K562 (cell line): ENCODE data around the gene MTG2. TPM values are rescaled to one million over a fixed set of nuclear protein-coding genes. Genes with fewer than 3 reads are reported as not detected.

Experiments
- CBFA2T2 ChIP-seq: fragments of 450-650 bp; conservative IDR thresholded peaks from 2 replicates; pipeline ENCODE4 v1.6.1; 2017; ENCODE audit warnings: mild to moderate bottlenecking
- CXXC5 ChIP-seq: fragments of 250-450 bp; sonication (Bioruptor Pico); IDR thresholded peaks from 2 replicates; pipeline ENCODE4 v1.8.0; 2022; ENCODE audit warnings: inconsistent platforms, mild to moderate bottlenecking, moderate library complexity
- ESRRB ChIP-seq: fragments of 250-450 bp; sonication (Bioruptor Pico); IDR thresholded peaks from 2 replicates; pipeline ENCODE4 v1.5.0; 2020; ENCODE audit warnings: mild to moderate bottlenecking, moderate library complexity, borderline replicate concordance
- ETV6 ChIP-seq, 3 experiments: fragments of 150-350 bp in 1 of 3; sonication (generic) in 1 of 3; formaldehyde crosslinking in 1 of 3; IDR thresholded peaks; 2 replicates each; pipeline versions ENCODE4 v1.6.1 to v1.8.0; 2014 to 2022; ENCODE audit warnings: borderline replicate concordance in 2 of 3, low read depth in 2 of 3, antibody characterized with exemption in 1 of 3, low read length in 1 of 3, mild to moderate bottlenecking in 1 of 3, missing genetic modification reagents in 1 of 3
- GTF2F1 ChIP-seq: IDR thresholded peaks from 2 replicates; pipeline ENCODE4 v1.6.1; 2011; ENCODE audit warnings: low read depth, low read length, improper control_type of control experiment
- NFIX ChIP-seq: fragments of 250-450 bp; sonication (Bioruptor Pico); IDR thresholded peaks from 2 replicates; pipeline ENCODE4 v1.4.0; 2020; ENCODE audit warnings: low read depth, mild to moderate bottlenecking, moderate library complexity
- POLR3G ChIP-seq: IDR thresholded peaks from 2 replicates; pipeline ENCODE4 v1.6.1; 2011; ENCODE audit not compliant: insufficient read length, insufficient replicate concordance; ENCODE audit errors: extremely low read depth
- PURB ChIP-seq: sonication (generic); formaldehyde crosslinking; IDR thresholded peaks from 2 replicates; pipeline ENCODE4 v1.9.0; 2021; ENCODE audit warnings: low read depth, mild to moderate bottlenecking, missing genetic modification reagents
- RFX1 ChIP-seq: fragments of 450-650 bp; IDR thresholded peaks from 2 replicates; pipeline ENCODE4 v1.6.1; 2016; ENCODE audit warnings: mild to moderate bottlenecking, moderate library complexity
- RFX5 ChIP-seq: IDR thresholded peaks from 2 replicates; pipeline ENCODE4 v1.6.1; 2011; ENCODE audit warnings: low read depth, mild to moderate bottlenecking, improper control_type of control experiment, low read length
- polyA plus RNA-seq, 8 experiments: library from polyadenylated mRNA; depleted of rRNA in 4 of 8; stranded (reverse) in 5 of 8; unstranded in 3 of 8; fragments of >200 nt; fragmentation: Nextera tagmentation in 2 of 8; fragmentation: Illumina TruSeq in 1 of 8; extraction: Ambion mirVana in 2 of 8; extraction: Trizol in 1 of 8; gene quantifications; 2 replicates each; pipeline versions ENCODE4 v1.2.1 to v1.2.3, GENCODE V29; 2011 to 2014; ENCODE audit warnings: inconsistent platforms in 1 of 8, missing spikeins in 1 of 8
- total RNA-seq, 7 experiments: library from RNA; depleted of rRNA in 6 of 7; stranded (reverse); fragments of >200 nt in 6 of 7; fragmentation: Illumina TruSeq in 2 of 7; extraction: Trizol in 2 of 7; gene quantifications; 2 replicates each; pipeline versions ENCODE4 v1.2.1 to v1.2.3, GENCODE V29; 2011 to 2021; ENCODE audit warnings: low replicate concordance in 1 of 7
- TF ChIP-seq, protein P1 (sequence below): fragments of 200-600 bp; sonication (generic); IDR thresholded peaks from one replicate; pipeline ENCODE4 v1.6.1; 2012; ENCODE audit warnings: mild to moderate bottlenecking, low read depth, low read length, inconsistent platforms
- TF ChIP-seq, protein P2 (sequence below): fragments of 450-650 bp; conservative IDR thresholded peaks from 2 replicates; pipeline ENCODE4 v1.6.1; 2016; ENCODE audit warnings: missing genetic modification characterization, low read depth, mild to moderate bottlenecking, control low read depth, missing compliant biosample characterization
- TF ChIP-seq, protein P3 (sequence below): sonication (generic); IDR thresholded peaks from 2 replicates; pipeline ENCODE4 v1.6.1; 2016

The MTG2 gene
- total and polyA plus RNA-seq, 9 of the 15 experiments (the other 6 are each of a cell fraction or from before 2014, with no cell fraction given): 8.7 to 67.5 (median 44.5) TPM

DNA sequence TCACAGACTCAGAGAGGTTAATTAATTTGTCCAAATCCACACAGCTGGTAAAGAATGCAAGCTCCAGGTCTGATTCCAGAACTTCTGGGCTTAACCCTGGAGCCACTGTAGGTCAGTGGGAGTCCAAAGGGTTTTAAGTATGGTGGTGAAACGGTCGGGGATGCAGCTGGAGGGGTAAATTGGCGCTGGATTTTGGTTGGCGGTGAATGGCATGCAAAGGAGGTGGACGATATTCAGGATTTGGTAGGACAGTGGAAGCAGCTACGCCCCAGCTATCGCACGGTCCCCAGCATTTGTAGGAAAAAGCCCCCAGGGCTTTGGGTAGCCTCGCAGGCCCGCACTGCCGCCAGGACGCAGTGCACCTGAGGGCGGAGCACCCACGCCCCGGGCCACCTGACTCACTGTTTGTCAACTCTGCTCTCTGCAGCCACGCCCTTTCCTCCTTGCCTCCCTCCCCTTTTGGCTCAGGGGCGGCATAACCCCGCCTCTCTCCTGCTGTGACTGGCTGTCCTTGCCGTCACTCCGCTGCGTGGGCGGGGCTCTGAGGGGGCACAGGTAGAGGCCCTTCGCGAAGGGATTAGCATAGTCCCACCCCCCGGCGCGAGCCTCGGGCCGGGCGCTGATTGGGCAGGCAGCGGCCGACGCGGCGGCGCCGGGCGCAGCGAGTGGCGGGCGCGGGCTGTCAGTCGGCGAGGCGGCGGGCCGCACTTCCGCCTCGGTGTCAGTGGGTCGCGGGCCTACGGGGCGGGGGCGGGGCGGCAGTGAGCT, 55.2 kb downstream of the MTG2 start, which contains the start of gene OSBPL2 (continued):
- TF ChIP-seq, protein P1, sequence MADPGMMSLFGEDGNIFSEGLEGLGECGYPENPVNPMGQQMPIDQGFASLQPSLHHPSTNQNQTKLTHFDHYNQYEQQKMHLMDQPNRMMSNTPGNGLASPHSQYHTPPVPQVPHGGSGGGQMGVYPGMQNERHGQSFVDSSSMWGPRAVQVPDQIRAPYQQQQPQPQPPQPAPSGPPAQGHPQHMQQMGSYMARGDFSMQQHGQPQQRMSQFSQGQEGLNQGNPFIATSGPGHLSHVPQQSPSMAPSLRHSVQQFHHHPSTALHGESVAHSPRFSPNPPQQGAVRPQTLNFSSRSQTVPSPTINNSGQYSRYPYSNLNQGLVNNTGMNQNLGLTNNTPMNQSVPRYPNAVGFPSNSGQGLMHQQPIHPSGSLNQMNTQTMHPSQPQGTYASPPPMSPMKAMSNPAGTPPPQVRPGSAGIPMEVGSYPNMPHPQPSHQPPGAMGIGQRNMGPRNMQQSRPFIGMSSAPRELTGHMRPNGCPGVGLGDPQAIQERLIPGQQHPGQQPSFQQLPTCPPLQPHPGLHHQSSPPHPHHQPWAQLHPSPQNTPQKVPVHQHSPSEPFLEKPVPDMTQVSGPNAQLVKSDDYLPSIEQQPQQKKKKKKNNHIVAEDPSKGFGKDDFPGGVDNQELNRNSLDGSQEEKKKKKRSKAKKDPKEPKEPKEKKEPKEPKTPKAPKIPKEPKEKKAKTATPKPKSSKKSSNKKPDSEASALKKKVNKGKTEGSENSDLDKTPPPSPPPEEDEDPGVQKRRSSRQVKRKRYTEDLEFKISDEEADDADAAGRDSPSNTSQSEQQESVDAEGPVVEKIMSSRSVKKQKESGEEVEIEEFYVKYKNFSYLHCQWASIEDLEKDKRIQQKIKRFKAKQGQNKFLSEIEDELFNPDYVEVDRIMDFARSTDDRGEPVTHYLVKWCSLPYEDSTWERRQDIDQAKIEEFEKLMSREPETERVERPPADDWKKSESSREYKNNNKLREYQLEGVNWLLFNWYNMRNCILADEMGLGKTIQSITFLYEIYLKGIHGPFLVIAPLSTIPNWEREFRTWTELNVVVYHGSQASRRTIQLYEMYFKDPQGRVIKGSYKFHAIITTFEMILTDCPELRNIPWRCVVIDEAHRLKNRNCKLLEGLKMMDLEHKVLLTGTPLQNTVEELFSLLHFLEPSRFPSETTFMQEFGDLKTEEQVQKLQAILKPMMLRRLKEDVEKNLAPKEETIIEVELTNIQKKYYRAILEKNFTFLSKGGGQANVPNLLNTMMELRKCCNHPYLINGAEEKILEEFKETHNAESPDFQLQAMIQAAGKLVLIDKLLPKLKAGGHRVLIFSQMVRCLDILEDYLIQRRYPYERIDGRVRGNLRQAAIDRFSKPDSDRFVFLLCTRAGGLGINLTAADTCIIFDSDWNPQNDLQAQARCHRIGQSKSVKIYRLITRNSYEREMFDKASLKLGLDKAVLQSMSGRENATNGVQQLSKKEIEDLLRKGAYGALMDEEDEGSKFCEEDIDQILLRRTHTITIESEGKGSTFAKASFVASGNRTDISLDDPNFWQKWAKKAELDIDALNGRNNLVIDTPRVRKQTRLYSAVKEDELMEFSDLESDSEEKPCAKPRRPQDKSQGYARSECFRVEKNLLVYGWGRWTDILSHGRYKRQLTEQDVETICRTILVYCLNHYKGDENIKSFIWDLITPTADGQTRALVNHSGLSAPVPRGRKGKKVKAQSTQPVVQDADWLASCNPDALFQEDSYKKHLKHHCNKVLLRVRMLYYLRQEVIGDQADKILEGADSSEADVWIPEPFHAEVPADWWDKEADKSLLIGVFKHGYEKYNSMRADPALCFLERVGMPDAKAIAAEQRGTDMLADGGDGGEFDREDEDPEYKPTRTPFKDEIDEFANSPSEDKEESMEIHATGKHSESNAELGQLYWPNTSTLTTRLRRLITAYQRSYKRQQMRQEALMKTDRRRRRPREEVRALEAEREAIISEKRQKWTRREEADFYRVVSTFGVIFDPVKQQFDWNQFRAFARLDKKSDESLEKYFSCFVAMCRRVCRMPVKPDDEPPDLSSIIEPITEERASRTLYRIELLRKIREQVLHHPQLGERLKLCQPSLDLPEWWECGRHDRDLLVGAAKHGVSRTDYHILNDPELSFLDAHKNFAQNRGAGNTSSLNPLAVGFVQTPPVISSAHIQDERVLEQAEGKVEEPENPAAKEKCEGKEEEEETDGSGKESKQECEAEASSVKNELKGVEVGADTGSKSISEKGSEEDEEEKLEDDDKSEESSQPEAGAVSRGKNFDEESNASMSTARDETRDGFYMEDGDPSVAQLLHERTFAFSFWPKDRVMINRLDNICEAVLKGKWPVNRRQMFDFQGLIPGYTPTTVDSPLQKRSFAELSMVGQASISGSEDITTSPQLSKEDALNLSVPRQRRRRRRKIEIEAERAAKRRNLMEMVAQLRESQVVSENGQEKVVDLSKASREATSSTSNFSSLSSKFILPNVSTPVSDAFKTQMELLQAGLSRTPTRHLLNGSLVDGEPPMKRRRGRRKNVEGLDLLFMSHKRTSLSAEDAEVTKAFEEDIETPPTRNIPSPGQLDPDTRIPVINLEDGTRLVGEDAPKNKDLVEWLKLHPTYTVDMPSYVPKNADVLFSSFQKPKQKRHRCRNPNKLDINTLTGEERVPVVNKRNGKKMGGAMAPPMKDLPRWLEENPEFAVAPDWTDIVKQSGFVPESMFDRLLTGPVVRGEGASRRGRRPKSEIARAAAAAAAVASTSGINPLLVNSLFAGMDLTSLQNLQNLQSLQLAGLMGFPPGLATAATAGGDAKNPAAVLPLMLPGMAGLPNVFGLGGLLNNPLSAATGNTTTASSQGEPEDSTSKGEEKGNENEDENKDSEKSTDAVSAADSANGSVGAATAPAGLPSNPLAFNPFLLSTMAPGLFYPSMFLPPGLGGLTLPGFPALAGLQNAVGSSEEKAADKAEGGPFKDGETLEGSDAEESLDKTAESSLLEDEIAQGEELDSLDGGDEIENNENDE: no peak
- TF ChIP-seq PURB (CRISPR knock-in tag) (no peak), ETV6 (IDR thresholded peaks at IDR 0.05; ENCODE audit: borderline replicate concordance in 1 of 2, low read depth in 2 of 2, low read length in 1 of 2) (no peak), ETV6 (CRISPR knock-in tag; IDR thresholded peaks at IDR 0.05; ENCODE audit: borderline replicate concordance) (no peak), RFX1 (no peak), ESRRB (CRISPR knock-in tag) (no peak), RFX5 (no peak), POLR3G (no peak), CBFA2T2 (0 out of 2 replicates have a peak, but pooled peaks have one; percentile 7), NFIX (CRISPR knock-in tag) (no peak), CXXC5 (CRISPR knock-in tag) (peak; percentile 96), GTF2F1 (no peak)
- TF ChIP-seq, protein P2, sequence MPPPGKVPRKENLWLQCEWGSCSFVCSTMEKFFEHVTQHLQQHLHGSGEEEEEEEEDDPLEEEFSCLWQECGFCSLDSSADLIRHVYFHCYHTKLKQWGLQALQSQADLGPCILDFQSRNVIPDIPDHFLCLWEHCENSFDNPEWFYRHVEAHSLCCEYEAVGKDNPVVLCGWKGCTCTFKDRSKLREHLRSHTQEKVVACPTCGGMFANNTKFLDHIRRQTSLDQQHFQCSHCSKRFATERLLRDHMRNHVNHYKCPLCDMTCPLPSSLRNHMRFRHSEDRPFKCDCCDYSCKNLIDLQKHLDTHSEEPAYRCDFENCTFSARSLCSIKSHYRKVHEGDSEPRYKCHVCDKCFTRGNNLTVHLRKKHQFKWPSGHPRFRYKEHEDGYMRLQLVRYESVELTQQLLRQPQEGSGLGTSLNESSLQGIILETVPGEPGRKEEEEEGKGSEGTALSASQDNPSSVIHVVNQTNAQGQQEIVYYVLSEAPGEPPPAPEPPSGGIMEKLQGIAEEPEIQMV (tag): no peak
- TF ChIP-seq, protein P3, sequence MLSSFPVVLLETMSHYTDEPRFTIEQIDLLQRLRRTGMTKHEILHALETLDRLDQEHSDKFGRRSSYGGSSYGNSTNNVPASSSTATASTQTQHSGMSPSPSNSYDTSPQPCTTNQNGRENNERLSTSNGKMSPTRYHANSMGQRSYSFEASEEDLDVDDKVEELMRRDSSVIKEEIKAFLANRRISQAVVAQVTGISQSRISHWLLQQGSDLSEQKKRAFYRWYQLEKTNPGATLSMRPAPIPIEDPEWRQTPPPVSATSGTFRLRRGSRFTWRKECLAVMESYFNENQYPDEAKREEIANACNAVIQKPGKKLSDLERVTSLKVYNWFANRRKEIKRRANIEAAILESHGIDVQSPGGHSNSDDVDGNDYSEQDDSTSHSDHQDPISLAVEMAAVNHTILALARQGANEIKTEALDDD: no peak
